ENCODE measurements around the gene MARCHF10.

- TF ChIP-seq POLR2AphosphoS5 (IDR thresholded peaks at IDR 0.05): no peak
- no peak for TF ChIP-seq POLR2A (IDR thresholded peaks at IDR 0.05)
Observed at GRCh38 chr17:62675260-62675659, 132.9 kb downstream of the MARCHF10 start.
